WTC11 (cell line): ENCODE data around the gene ENO3. TPM values are rescaled to one million over a fixed set of nuclear protein-coding genes. Genes with fewer than 3 reads are reported as not detected.

Experiments
- ATAC-seq: fragments of 200-7000 bp; cut with Tn5 transposase; 2 replicates; pipeline ENCODE4 v1.10.0; 2021; ENCODE audit warnings: mild to moderate bottlenecking, moderate library complexity
- CTCF ChIA-PET: fragments of 300-600 bp; sonication (Branson Sonifier 250); formaldehyde crosslinking; loops from one replicate; lab custom pipeline; 2021; ENCODE audit warnings: antibody characterized with exemption; lab: Charles Lee
- POLR2A ChIA-PET: fragments of 350-600 bp; sonication (Branson Sonifier 250); formaldehyde crosslinking; loops from one replicate; lab custom pipeline; 2021; ENCODE audit warnings: antibody characterized with exemption; lab: Charles Lee
- DNase-seq: peaks from one replicate; pipeline ENCODE4 v3.0.0; 2021; ENCODE audit warnings: low spot score
- H3K27ac Mint-ChIP-seq: 2 replicates; pipeline ENCODE4 v1.8.0; 2021; ENCODE audit warnings: mixed read lengths
- H3K27me3 Mint-ChIP-seq: 2 replicates; pipeline ENCODE4 v1.8.0; 2021; ENCODE audit warnings: low read depth, mild to moderate bottlenecking, moderate library complexity, mixed read lengths
- H3K36me3 Mint-ChIP-seq: 2 replicates; pipeline ENCODE4 v1.8.0; 2021; ENCODE audit warnings: mixed read lengths
- H3K4me1 Mint-ChIP-seq: 2 replicates; pipeline ENCODE4 v1.8.0; 2022; ENCODE audit warnings: mixed read lengths
- H3K4me3 Mint-ChIP-seq: 2 replicates; pipeline ENCODE4 v1.8.0; 2021; ENCODE audit warnings: mild to moderate bottlenecking, moderate library complexity, mixed read lengths
- H3K9me3 Mint-ChIP-seq: 2 replicates; pipeline ENCODE4 v1.8.0; 2021; ENCODE audit warnings: mixed read lengths
- AFF4 ChIP-seq: sonication (generic); formaldehyde crosslinking; IDR thresholded peaks from 2 replicates; pipeline ENCODE4 v1.8.1; 2023; ENCODE audit warnings: mild to moderate bottlenecking, missing genetic modification reagents, borderline replicate concordance
- ATF3 ChIP-seq: sonication (generic); formaldehyde crosslinking; conservative IDR thresholded peaks from 2 replicates; pipeline ENCODE4 v1.8.1; 2022; ENCODE audit warnings: mild to moderate bottlenecking, missing genetic modification reagents
- ATF6 ChIP-seq: sonication (generic); formaldehyde crosslinking; IDR thresholded peaks from 2 replicates; pipeline ENCODE4 v1.8.1; 2023; ENCODE audit warnings: mild to moderate bottlenecking, missing genetic modification reagents
- CREB1 ChIP-seq: sonication (generic); formaldehyde crosslinking; IDR thresholded peaks from 2 replicates; pipeline ENCODE4 v1.8.0; 2023; ENCODE audit warnings: mild to moderate bottlenecking, missing genetic modification reagents
- ELF4 ChIP-seq: sonication (generic); formaldehyde crosslinking; IDR thresholded peaks from 2 replicates; pipeline ENCODE4 v1.8.1; 2022; ENCODE audit warnings: low read depth, mild to moderate bottlenecking, moderate library complexity, missing genetic modification reagents
- ESRRA ChIP-seq: sonication (generic); formaldehyde crosslinking; IDR thresholded peaks from 2 replicates; pipeline ENCODE4 v1.8.1; 2022; ENCODE audit warnings: mild to moderate bottlenecking, missing genetic modification reagents, borderline replicate concordance
- ETV6 ChIP-seq: sonication (generic); formaldehyde crosslinking; IDR thresholded peaks from 2 replicates; pipeline ENCODE4 v1.8.1; 2022; ENCODE audit warnings: mild to moderate bottlenecking, missing genetic modification reagents
- GABPB1 ChIP-seq: sonication (generic); formaldehyde crosslinking; IDR thresholded peaks from 2 replicates; pipeline ENCODE4 v1.8.1; 2023; ENCODE audit warnings: mild to moderate bottlenecking, missing genetic modification reagents
- MLX ChIP-seq: sonication (generic); formaldehyde crosslinking; IDR thresholded peaks from 2 replicates; pipeline ENCODE4 v1.8.1; 2023; ENCODE audit warnings: mild to moderate bottlenecking, missing genetic modification reagents, moderate library complexity
- MXD4 ChIP-seq: fragments of 250-450 bp; sonication (Bioruptor Pico); IDR thresholded peaks from 2 replicates; pipeline ENCODE4 v1.8.0; 2021; ENCODE audit warnings: mild to moderate bottlenecking, moderate library complexity, borderline replicate concordance
- PREB ChIP-seq: sonication (generic); formaldehyde crosslinking; IDR thresholded peaks from 2 replicates; pipeline ENCODE4 v1.8.1; 2022; ENCODE audit warnings: mild to moderate bottlenecking, missing genetic modification reagents, moderate library complexity, borderline replicate concordance
- PRRX2 ChIP-seq: fragments of 250-450 bp; sonication (Bioruptor Pico); IDR thresholded peaks from 2 replicates; pipeline ENCODE4 v1.8.0; 2021; ENCODE audit warnings: mild to moderate bottlenecking
- SMAD4 ChIP-seq: sonication (generic); formaldehyde crosslinking; IDR thresholded peaks from 2 replicates; pipeline ENCODE4 v1.8.0; 2022; ENCODE audit warnings: mild to moderate bottlenecking, missing genetic modification reagents
- TP53 ChIP-seq: sonication (generic); formaldehyde crosslinking; IDR thresholded peaks from 2 replicates; pipeline ENCODE4 v1.8.1; 2023; ENCODE audit warnings: mild to moderate bottlenecking, missing genetic modification reagents
- ZBTB21 ChIP-seq: sonication (generic); formaldehyde crosslinking; IDR thresholded peaks from 2 replicates; pipeline ENCODE4 v1.8.1; 2023; ENCODE audit warnings: mild to moderate bottlenecking, missing genetic modification reagents, borderline replicate concordance
- ZNF232 ChIP-seq: sonication (generic); formaldehyde crosslinking; IDR thresholded peaks from 2 replicates; pipeline ENCODE4 v1.8.0; 2022; ENCODE audit warnings: mild to moderate bottlenecking, missing genetic modification reagents
- total RNA-seq: library from RNA; stranded (reverse); gene quantifications from 3 replicates; pipeline ENCODE4 v1.2.3, GENCODE V29; 2021
- TF ChIP-seq, protein P1 (sequence below): sonication (generic); formaldehyde crosslinking; IDR thresholded peaks from 2 replicates; pipeline ENCODE4 v1.8.1; 2023; ENCODE audit warnings: mild to moderate bottlenecking, missing genetic modification reagents, moderate library complexity

ENO3 gene
- total RNA-seq, 1 experiment from 2014 or later = 30.9 TPM

DNA sequence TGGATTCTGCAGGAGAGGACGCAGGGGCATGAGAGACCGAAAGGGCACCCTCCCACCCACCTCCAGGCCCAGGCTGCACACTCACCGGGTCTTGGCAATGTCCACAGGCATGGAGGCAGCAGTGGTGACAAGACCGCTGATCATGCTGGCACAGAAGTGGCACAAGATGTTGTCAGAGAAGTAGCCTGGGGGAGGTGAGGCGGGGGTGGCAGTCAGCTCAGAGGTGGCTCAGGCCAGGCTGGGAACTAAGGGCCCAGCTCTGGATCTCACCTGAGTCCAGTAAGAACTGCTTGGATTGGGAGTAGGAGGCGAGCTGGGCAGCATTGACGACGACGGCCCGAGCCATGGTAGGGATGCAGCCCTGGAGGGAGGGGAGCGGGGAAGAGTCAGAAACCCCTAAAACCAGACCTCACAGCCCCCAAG, 12.8 kb upstream of the ENO3 start:
- Mint-ChIP-seq H3K27ac (peak overlapping the region; percentile 68; the same call in 1 of the 2 replicates), H3K4me1 (peaks cover 29% of the 10 kb centered on the region)
- no peak for ATAC-seq
- TF ChIP-seq MXD4 (CRISPR knock-in tag) = no peak
- no peak for TF ChIP-seq ZBTB21
- no peak for TF ChIP-seq SMAD4 (CRISPR knock-in tag)
- no peak for TF ChIP-seq TP53
- no peak for TF ChIP-seq PREB (CRISPR knock-in tag)
- TF ChIP-seq ELF4 (CRISPR knock-in tag) = no peak
- TF ChIP-seq MLX = no peak
- TF ChIP-seq CREB1 = no peak
- TF ChIP-seq ETV6 (CRISPR knock-in tag) = no peak
- TF ChIP-seq, all 79 proteins: peak for 0
- H3K9me3 Mint-ChIP-seq = no peaks in the 10 kb centered on the region
- peak overlapping the region; percentile 96 for H3K4me3 Mint-ChIP-seq
- peaks cover 34% of the 10 kb centered on the region for H3K36me3 Mint-ChIP-seq
- H3K27me3 Mint-ChIP-seq = no peaks in the 10 kb centered on the region
- no peak for DNase-seq
- ChIA-PET CTCF (interaction anchor here (1.0 kb wide), 1 partner anchor 19 kb away, joined by 3 read pairs; no protein-coding TSS in a partner anchor), POLR2A (no interaction called here)

GRCh38 chr17:4938688-4939545, 12.0 kb upstream of the ENO3 start:
- peaks cover 36% of the 10 kb centered on the region for H3K36me3 Mint-ChIP-seq
- no peak for ATAC-seq

More at GRCh38 chr17:4938688-4939545, 12.0 kb upstream of the ENO3 start:
- Mint-ChIP-seq H3K27me3 (no peaks in the 10 kb centered on the region), H3K4me3 (peak overlapping the region; percentile 96), H3K4me1 (peaks cover 28% of the 10 kb centered on the region), H3K9me3 (no peaks in the 10 kb centered on the region), H3K27ac (peak overlapping the region; percentile 96)
- CTCF ChIA-PET = interaction anchor here (1.0 to 2.6 kb wide), 11 partner anchors 12 to 49 kb away, joined by 3 to 38 read pairs (median 7); partner anchors contain the start of genes CAMTA2, CHRNE, ENO3 and PFN1
- POLR2A ChIA-PET = interaction anchor here (0.5 to 2.6 kb wide), 3 partner anchors 28 to 123 kb away, joined by 3 to 38 read pairs (median 6); partner anchors contain the start of gene SPAG7
- no peak for TF ChIP-seq ATF3 (CRISPR knock-in tag)
- TF ChIP-seq, protein P1, sequence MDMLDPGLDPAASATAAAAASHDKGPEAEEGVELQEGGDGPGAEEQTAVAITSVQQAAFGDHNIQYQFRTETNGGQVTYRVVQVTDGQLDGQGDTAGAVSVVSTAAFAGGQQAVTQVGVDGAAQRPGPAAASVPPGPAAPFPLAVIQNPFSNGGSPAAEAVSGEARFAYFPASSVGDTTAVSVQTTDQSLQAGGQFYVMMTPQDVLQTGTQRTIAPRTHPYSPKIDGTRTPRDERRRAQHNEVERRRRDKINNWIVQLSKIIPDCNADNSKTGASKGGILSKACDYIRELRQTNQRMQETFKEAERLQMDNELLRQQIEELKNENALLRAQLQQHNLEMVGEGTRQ (CRISPR knock-in tag) = no peak; the same call in 1 of the 2 replicates
- no peak for TF ChIP-seq ATF6 (CRISPR knock-in tag)
- no peak for TF ChIP-seq ESRRA (CRISPR knock-in tag)
- TF ChIP-seq PRRX2 = no peak
- no peak; the same call in 1 of the 2 replicates for TF ChIP-seq GABPB1 (CRISPR knock-in tag)
- no peak for TF ChIP-seq ZNF232 (CRISPR knock-in tag)
- TF ChIP-seq AFF4 (CRISPR knock-in tag) = no peak
- no peak for DNase-seq
